GM18526 (cell line): ENCODE measurements around the gene SECISBP2.
A peak's percentile ranks its signal among the peaks of the same experiment; 100 is the strongest.

Experiments
- POLR2A ChIP-seq: IDR thresholded peaks from 3 replicates; pipeline ENCODE4 v1.6.1; 2011; ENCODE audit not compliant: insufficient read length; ENCODE audit errors: extremely low read depth

Gene SECISBP2

GRCh38 chr9:89318123-89319014, at the start of gene SECISBP2:
Gene SECISBP2 (plus strand): TSS chr9:89318500. CDS start chr9:89318577, 77 bp downstream.
- peak; percentile 91 for TF ChIP-seq POLR2A

GRCh38 chr9:89273528-89274279, 44.6 kb upstream of the SECISBP2 start:
- TF ChIP-seq POLR2A, result no peak

- no peak for TF ChIP-seq POLR2A
These were observed 43.5 kb upstream of the SECISBP2 start for GRCh38 chr9:89274838-89275237.

GRCh38 chr9:89277043-89277442, 41.3 kb upstream of the SECISBP2 start:
- TF ChIP-seq POLR2A, result no peak

GRCh38 chr9:89277454-89277853, 40.8 kb upstream of the SECISBP2 start:
- no peak for TF ChIP-seq POLR2A

- no peak for TF ChIP-seq POLR2A
These were observed 39.7 kb upstream of the SECISBP2 start for GRCh38 chr9:89278551-89278950.

GRCh38 chr9:89278997-89279739, 39.1 kb upstream of the SECISBP2 start:
- TF ChIP-seq POLR2A, result no peak

- no peak for TF ChIP-seq POLR2A
These were observed 37.2 kb upstream of the SECISBP2 start for GRCh38 chr9:89281106-89281505.

- no peak for TF ChIP-seq POLR2A
These were observed 34.2 kb upstream of the SECISBP2 start for GRCh38 chr9:89284076-89284475.

GRCh38 chr9:89291741-89292140, 26.6 kb upstream of the SECISBP2 start:
- TF ChIP-seq POLR2A, result no peak

GRCh38 chr9:89293014-89293413, 25.3 kb upstream of the SECISBP2 start:
- no peak for TF ChIP-seq POLR2A

GRCh38 chr9:89295400-89295799, 22.9 kb upstream of the SECISBP2 start:
- TF ChIP-seq POLR2A, result no peak

GRCh38 chr9:89304020-89304833, 14.1 kb upstream of the SECISBP2 start:
- no peak for TF ChIP-seq POLR2A

- TF ChIP-seq POLR2A, result no peak
These were observed 13.5 kb upstream of the SECISBP2 start for GRCh38 chr9:89304834-89305188.

GRCh38 chr9:89305868-89306267, 12.4 kb upstream of the SECISBP2 start:
- no peak for TF ChIP-seq POLR2A

GRCh38 chr9:89309166-89309565, 9.1 kb upstream of the SECISBP2 start:
- TF ChIP-seq POLR2A, result no peak
